HG02678 (cell line): ENCODE data around the gene FLNC.

Source experiments
- ATAC-seq: cut with Tn5 transposase; IDR thresholded peaks from one replicate; pipeline ENCODE4 v1.9.1; 2021; ENCODE audit warnings: mild to moderate bottlenecking, moderate library complexity; ENCODE audit not compliant: unreplicated experiment

FLNC gene

DNA sequence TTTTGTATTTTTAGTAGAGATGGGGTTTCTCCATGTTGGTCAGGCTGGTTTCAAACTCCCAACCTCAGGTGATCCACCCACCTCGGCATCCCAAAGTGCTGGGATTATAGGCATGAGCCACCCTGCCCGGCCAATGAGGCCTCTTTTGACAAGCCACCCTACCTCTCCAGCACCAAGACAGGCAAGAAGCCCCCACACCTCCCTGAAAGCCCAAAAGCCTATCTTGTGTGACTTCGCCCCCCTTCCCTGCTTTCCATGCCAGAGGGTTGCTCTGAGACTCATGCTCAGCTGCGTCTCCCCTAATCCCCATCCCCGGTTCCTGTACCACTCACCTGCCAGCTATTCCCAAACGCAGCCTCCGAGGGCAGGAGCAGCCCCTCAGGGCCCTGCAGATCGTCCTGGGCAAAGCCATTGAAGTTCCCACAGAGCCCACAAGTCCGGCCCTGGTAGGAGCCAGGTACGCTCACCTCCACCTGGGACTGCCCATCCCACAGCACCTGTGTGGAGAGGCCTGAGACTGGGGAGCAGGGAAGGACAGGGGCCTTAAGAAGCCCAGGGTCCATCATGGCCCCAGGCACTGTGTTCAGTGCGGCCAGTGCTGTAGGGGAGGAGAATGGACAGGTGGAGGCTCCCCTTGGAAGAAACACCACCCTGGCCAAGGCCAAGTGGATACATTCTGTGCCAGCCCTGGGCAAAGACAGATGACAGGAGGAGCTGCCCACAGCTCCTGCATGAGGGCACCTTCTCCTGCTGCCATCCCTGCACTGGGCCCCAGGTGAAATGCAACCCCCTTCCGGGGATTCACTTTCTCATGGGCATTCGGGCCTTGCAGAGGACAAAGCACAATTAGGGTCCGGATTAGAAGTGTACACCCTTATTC lies 48.3 kb downstream of the FLNC start:
- ATAC-seq = no peak

DNA sequence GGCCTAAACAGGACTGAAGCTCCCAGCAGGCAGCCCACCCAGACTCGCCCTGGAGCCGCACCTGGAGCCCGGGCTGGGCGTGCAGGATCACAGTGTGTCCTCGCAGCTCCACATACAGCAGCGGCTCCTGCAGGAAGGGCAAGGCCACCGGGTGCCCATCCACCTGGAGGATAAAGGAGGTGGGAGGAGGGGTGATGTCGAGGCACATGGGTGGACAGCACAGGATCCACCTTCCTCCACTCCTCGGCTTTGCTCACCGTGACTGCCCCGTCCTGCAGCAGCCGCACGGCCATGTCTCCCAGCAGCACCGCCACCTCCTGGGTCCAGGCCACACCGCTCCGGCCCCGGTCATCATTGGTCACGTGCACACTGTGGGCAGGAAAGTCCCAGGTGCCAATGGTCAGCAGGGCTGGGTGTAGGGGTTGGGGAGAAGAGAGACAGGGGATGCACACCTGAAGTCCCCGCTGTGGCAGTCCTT lies 49.3 kb downstream of the FLNC start:
- ATAC-seq = no peak

DNA sequence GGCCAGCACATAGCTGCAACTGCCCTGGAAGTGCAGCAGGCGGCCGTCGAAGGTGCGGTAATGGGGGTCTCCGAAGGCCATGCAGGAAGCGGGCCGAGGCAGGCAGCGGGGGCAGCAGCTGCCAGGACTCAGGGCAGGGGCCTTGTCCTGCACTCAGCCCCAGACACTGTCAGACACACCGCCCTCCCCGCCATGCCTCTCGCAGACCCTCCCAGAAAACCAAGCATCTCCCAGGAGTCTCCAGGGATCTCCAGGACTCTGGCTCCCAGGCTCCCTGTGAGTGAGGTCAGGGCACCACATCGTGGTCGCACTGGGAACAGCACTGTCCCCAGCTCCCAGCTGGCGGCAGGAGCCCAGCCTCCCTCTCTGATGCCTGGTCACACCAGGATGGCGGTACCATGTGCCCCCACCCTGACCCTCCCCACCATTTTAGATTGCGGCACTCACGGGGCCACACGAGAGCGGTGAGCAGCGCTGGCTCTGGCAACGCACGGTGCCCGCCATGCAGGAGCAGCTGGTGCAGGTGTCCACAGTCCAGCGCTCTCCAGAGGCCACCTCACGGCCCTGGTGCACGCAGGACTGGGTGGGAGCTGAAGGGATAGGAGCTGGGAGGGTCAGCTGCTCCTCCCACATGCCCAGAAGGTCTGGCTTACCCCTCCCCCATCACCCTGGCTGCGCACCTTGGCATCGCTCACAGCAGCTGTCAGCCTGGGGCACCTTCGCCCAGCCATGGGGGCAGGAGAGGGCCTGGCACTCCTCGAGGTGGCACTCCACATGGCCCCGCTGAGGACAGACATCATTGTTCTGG lies 49.9 kb downstream of the FLNC start:
- ATAC-seq = no peak

DNA sequence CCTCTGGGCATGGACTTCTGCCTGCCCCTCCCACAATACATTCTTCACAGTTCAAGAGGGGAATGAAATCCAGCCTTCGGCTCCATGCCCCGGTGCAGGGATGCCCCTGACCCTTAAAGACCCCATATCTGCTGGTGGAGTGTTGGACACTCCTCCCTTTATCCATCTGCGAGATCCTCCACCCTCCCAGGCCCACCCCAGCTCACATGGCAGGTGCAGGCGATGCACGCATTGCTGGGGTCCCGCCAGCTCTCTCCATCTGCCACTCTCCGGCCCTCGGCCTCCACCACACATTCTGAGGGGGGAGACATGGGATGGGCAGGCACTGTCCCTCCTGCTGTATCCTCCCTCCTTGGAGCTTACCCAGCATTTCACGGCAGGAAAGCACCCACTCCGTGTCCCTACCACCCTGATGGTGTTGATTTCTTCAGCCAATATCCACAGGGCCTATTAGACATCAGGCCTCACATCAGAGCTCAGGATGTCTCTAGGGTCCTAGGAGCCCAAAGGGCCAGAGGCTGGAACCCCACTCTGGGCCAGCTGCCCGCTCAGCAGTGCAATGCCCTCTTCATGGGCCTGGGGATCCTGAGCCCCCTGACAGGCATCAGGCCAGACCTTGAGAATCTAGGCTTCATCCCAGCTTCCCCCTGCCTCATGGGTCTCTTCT lies 50.7 kb downstream of the FLNC start:
- ATAC-seq = no peak

DNA sequence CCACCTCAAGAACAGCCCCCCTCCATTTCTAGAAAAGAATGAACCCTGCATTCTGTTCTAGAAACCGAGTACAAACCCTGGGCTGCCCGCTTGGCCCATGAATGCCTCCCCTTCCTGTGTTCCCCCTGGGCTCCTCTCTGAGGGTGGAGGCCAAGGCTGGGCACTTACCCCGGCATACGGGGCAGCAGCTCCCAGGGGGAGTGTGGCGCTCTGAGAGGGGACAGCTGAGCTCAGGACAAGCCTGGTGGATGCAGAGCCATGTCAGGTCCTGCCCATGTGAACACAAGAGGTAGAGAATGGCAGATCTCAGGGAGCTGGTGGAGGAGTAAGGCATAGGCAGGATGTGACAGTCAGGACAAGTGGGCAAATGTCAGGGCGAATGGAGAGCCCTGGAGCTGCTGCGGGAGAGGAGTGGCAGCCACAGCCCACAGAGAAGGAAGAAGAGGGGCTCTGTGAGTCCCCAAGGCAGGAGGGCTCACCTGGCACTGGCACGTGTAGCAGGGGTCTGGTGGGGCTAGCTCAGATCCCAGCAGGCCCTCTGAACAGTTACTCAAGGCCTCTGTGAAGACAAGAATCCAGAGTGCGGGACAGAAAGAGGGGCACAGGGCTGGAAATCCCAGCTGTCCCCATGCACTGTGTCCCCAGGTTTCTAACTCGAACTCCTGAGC lies 51.4 kb downstream of the FLNC start:
- ATAC-seq = no peak

DNA sequence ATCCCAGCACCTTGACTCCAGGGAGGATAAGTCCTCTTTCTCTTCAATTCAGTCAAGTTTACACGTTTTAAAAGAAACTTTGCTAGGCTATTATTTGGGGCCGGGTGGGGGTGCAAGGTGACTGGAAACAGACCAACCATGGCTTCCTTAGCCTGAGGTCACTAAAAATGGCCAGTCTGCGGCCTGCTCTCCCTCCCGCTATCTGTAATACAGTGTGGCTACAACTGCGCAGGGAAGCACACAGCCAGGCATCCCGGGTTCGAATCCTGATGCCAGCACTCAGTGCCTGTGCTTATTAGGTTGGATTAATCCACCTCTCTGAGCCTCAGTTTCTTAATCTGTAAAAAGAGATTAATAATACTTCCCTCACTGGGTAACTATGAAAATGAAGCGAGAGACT lies 51.9 kb downstream of the FLNC start:
- no peak for ATAC-seq

DNA sequence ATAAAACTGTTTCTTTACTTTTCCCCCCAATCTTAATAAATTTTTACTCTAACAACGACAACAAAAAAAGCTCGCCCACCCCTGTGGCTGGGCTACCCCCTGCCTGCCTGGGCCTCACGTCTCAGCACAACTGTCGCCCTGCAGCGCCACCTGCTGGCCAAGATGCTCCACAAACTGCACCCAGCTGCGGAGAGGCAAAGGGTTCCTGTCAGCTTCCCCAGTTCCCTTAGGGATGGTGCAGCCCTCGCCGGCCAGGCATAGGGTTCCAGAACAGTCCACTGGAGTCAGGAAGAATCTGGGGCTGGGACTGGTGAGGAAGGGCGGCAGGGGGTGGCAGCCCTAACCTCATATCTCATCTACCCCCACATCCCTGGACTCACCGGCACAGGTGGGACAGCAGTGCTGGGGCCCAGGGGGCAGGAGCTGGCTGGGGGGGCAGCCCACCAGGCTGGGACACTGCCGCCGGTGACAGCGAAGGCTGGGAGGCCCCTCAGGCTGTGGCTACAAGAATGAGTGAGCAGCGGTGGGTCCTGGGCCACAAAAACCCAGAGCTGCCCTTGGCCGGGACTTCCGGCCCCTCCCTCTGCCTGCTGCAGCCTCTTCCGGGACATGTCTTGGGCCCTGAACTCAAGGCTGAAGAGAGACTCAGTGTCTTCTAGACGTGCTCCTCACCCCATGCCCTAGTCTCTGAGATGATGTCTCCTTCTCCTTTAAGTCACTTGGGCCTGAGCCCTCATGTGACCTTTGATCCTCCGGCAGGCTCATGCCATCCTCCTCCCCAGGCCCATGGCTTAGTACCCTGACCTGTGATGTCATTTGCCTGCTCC lies 53.6 kb downstream of the FLNC start:
- ATAC-seq = peak; percentile 72

DNA sequence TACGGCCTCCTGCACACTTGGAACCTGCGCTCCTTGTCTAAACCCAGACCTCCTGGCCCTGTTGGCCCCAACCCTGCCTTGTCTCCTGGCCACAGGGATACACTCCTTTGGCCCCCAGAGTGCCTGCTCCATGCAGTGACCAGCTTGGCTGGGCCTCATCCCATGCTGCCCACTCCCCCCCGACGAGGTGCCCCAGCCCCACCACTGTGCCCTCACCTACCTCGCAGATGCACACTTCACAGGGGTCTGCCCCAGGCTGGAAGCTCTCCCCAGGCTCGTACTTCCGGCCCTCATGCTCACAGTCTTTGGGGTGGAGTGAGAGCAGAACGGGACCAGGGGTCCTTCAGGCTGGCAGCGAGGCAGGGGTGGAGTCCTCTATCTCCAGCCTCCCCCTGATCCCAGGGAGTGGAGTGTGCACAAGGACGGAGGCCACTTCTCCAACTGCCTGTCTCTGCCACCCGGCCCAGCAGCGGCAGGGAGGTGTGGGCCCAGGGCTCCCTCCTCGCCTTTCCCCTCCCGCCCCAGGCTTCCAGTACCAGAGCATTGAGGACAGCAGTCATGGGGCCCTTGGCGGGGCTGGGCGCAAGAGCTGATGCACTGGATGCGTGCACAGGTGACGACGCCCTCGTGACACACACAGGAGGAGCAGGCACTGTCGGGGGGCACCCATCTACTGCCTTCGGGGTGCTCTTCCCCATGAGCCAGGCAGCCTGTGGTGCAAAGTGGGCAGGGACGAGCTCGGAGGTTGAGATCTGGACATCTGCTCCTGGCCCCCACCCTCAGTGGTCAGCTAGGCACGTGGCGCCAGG lies 54.6 kb downstream of the FLNC start:
- no peak for ATAC-seq

DNA sequence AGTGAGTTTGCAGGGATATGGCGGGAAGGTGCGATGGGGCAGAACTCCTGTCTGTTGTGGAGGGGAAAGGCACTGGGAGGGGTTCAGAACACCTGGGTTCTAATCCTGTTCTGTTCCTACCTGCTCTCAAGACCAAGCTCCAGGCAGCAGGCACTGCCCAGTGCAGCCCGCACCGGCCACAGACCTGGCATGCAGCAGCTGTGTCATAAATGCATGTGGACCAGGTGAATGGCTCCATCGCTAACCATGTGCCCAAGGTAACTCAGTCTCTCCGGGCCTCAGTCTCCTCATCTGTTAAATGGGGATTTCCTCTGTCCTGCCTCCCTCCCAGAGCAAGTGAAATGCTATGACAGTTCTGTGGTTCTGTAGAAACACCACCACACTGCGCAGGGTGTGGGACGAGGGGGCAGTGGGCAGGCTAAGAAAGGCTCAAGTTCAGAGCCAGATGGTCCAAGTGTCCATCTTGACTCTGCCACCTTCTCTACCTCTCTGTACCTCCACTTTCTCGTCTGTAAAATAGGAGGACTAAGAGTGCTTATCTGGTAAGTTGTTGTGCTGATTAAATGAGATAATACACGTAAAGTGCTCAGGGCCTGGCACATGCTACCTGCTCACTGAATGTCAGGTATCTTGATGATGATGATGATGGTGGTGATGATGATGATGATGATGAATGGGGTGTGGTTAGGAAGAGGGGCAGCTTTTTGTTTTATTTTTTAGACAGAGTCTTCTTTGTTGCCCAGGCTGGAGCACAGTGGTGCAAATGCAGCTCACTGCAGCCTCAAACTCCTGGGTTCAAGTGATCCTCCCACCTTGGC lies 55.4 kb downstream of the FLNC start:
- ATAC-seq = no peak

DNA sequence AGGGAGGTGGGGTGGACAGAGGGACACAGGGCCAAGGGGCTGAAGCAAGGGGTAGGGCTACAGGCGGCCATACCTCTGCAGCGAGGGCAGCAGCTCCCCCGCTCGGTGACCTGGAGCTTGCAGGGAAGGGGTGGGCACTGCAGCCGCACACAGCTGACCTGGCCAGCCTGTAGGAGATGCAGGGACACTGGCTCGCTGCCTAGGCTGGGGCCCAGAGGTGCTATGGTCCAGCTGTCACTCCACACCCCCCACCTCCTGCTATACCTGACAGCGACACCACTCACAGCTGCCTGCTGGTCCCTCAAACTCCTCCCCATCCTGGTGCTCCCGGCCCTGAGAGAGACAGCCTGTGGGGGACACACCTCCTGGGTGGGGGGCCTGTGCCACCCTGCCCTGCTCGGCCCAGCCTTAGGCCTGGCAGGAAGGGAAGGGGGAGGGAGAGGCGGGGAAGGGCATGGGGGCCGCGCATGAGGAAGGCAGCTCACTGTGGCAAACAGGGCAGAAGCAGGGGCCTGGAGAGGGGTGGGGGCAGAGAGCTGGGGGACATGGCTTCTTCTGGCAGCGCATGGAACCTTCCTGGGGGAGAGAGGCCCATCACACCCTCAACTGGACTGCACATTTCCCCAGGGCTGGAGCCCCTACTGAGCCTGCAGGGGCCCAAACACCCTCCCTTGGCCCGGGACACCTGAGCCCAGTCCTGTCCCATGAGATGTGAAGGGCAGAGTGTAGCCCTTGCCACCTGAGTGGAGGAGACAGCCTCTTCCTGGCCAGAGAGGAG lies 56.4 kb downstream of the FLNC start:
- no peak for ATAC-seq

DNA sequence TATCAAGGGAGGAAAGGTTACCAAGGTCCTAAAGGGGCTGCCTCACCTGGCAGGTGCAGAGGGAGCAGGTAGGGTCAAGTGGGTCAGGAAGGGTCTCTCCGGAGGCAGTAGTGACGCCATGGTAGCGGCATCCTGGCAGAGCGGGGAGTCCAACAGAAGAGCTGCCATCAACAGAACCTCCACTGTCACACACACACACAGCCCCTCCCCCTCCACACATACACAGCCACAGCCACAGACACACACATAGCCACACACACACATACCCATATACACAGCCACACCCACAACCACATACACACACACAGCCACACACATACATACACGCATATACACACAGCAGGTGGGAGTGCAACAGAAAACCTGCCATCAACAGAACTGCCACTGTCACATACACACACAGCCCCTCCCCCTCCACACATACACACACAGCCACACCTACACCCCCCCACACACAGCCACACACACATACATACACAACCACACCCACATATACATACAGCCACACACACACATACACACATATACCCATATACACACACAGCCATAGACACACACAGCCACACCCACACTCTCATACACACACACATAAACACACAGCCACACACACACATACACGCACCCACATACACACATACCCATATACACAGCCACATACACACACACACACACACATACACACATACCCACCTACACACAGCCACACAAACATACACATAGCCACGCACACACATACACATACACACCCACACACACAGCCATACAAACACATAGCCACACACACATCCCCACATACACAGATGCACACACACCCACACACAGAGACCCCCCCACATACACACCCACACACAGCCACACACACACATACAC lies 57.2 kb downstream of the FLNC start:
- ATAC-seq = no peak

DNA sequence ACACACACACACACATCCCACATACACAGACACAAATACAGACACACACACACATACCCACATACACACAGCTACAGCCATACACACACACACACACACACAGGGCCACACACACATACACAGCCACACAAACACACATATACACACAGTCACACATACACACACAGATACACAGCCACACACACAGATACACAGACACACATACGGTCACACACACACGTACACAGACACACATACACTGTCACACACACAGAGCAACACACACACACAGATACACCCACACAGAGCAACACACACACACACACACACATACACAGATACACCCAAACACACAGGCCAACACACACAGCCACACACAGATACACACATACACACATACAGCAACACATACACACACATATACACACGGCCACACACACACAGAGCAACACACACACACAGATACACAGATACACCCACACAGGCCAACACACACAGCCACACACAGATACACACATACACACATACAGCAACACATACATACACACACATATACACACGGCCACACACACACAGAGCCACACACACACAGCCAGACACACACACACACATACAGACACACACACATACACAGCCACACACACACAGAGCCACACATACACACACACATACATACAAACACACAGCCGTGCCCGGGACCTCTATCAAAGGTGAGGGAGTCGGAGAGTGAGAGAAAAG lies 58.0 kb downstream of the FLNC start:
- ATAC-seq = no peak

DNA sequence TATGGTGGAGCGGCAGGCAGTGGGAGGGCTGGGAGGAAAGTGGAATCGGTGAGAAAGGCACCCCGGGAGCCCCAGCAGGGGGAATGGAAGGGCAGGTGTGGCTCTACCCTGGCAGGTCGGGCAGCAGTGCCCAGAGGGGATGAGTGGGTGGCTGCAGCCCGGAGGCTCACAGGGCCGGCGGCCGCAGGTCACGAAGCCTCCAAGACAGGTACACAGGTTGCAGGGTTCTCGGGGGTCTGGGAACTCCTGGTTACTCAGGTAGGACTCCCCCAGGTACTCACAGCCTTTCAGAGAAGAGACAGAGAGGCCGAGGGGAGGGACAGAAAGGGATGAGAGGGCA lies 58.5 kb downstream of the FLNC start:
- no peak for ATAC-seq

DNA sequence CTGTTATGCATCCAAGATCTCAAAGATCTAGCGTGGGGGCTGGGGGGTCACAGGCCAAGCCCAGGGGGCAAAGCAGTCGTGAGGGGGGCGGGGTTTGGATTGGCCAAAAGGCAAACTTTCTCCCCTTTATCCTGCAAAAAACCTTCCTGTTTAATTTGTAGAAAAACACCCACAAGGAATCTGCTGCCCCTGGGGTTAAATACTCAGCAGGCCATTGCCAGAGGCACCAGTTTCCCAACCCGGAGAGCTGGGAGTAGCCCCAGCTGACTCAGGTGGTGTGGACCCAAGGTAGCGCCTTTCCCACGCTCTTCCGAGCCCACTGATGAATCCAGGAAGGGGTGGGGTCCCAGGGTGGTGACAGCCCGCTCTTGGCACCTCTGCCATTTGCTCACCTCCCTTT lies 58.9 kb downstream of the FLNC start:
- ATAC-seq = no peak

DNA sequence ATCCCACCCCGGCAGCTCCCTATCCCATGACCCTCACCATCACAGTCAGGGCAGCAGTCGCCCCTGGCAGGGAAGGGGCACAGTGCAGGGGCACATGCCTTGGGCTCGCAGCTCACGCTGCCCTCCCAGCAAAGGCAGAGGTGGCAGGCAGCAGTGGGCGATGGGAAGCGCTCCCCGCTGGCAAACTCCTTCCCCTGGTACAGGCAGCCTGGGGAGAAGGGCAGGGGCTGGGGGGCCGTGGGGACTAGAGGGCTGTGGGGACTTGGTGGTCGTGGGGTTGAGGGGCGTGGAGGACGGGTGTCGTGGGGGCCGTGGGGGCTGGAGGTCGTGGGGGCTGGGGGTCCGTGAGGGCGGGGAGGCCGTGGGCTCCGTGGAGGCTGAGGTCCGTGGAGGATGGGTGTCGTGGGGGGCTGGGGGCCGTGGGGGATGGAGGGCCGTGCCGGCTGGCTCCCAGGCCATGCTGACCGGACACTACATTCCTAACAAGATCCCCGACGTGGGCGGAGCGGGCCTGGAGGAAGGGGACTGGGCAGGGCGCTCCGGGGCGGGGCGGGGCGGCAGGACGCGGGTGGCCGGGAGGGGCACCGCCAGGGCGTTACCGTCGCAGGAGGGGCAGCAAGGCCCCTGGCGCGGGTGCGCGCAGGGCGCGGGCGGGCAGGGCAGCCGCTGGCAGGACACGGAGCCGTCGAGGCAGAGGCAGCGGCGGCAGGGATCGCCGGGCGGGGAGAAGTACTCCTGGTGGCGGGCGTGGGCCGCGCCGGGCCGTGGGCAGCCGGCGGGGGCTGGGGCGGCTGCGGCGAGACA lies 60.3 kb downstream of the FLNC start:
- ATAC-seq = no peak
